Measurements from ENCODE around the gene TIE1.

- TF ChIP-seq EZH2 (IDR thresholded peaks at IDR 0.05; ENCODE audit: low read depth), result no peak
- TF ChIP-seq, protein P1, sequence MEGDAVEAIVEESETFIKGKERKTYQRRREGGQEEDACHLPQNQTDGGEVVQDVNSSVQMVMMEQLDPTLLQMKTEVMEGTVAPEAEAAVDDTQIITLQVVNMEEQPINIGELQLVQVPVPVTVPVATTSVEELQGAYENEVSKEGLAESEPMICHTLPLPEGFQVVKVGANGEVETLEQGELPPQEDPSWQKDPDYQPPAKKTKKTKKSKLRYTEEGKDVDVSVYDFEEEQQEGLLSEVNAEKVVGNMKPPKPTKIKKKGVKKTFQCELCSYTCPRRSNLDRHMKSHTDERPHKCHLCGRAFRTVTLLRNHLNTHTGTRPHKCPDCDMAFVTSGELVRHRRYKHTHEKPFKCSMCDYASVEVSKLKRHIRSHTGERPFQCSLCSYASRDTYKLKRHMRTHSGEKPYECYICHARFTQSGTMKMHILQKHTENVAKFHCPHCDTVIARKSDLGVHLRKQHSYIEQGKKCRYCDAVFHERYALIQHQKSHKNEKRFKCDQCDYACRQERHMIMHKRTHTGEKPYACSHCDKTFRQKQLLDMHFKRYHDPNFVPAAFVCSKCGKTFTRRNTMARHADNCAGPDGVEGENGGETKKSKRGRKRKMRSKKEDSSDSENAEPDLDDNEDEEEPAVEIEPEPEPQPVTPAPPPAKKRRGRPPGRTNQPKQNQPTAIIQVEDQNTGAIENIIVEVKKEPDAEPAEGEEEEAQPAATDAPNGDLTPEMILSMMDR (conservative IDR thresholded peaks at IDR 0.05), result no peak
Observed at GRCh38 chr1:43337588-43337987, 36.8 kb downstream of the TIE1 start, which contains the start of gene MPL.
